IPS-15b (cell line): ENCODE results near the gene TULP3.
"Not testable (repeated sequence)": the region's sequence is repeated elsewhere in the genome, so short reads cannot be mapped to it uniquely, and the experiment has no call there.

Experiments
- H3K27me3 ChIP-seq: one replicate; pipeline ENCODE4 v1.6.1; 2013; ENCODE audit warnings: low read length; ENCODE audit not compliant: control insufficient read depth, insufficient read depth
- H3K36me3 ChIP-seq: one replicate; pipeline ENCODE4 v1.6.1; 2013; ENCODE audit warnings: low read length; ENCODE audit not compliant: control insufficient read depth, insufficient read depth
- H3K4me1 ChIP-seq: one replicate; pipeline ENCODE4 v1.6.1; 2013; ENCODE audit warnings: mild to moderate bottlenecking, low read length; ENCODE audit not compliant: control insufficient read depth, insufficient read depth
- H3K4me3 ChIP-seq: one replicate; pipeline ENCODE4 v1.5.1; 2013; ENCODE audit warnings: low read depth, low read length
- H3K9ac ChIP-seq: one replicate; pipeline ENCODE4 v1.6.1; 2013; ENCODE audit warnings: low read depth, mild to moderate bottlenecking, low read length
- H3K9me3 ChIP-seq: one replicate; pipeline ENCODE4 v1.6.1; 2013; ENCODE audit warnings: mild to moderate bottlenecking, low read length; ENCODE audit not compliant: control insufficient read depth, insufficient read depth

TULP3 gene

DNA sequence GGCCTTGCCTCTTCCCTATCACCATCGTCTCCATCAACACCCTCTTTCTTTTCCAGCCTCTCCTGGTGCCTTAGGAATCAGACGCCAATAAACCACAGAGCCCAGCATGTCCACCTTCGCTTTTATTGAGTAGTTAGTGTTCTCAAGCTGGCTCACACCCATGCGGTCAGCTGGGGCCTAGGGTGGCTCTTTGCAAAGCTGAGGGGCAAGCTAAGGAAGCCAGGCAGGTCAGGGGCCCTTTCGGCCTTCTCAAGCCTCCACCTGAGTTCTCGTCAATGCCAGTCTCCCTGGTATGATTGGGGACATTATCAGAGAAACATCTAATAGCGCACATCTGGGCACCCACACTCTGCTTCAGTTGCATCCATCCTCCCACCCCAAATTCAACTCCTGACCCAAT lies 33.1 kb upstream of the TULP3 start:
- Histone ChIP-seq H3K27me3 (no peaks in the 10 kb centered on the region), H3K4me1 (no peaks in the 10 kb centered on the region), H3K4me3 (no peak overlapping the region), H3K9me3 (no peaks in the 10 kb centered on the region), H3K36me3 (peaks cover 22% of the 10 kb centered on the region), H3K9ac (no peak overlapping the region)

DNA sequence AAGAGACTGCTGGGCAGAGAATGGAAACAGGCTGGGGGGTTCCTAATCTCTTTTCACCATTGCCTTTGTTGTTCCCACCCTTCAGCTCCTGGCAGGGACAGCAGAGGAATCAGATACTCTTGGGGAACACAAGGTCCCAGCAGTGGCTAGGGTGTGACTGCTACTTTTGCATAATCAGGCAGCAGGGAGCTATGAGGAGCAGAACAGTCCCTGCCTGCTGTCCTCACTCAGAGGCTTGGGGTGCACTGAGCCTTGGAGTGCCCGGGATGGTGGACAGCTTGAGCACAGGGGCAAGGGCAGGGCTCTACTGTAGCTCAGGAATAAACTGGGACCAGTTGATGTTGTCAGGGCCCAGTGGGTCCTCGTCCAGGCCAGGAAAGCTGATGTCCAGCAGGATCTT lies 32.4 kb upstream of the TULP3 start:
- no peaks in the 10 kb centered on the region for H3K27me3 ChIP-seq
- no peaks in the 10 kb centered on the region for H3K9me3 ChIP-seq
- peaks cover 29% of the 10 kb centered on the region for H3K36me3 ChIP-seq
- H3K9ac ChIP-seq: no peak overlapping the region
- H3K4me3 ChIP-seq: no peak overlapping the region
- no peaks in the 10 kb centered on the region for H3K4me1 ChIP-seq

DNA sequence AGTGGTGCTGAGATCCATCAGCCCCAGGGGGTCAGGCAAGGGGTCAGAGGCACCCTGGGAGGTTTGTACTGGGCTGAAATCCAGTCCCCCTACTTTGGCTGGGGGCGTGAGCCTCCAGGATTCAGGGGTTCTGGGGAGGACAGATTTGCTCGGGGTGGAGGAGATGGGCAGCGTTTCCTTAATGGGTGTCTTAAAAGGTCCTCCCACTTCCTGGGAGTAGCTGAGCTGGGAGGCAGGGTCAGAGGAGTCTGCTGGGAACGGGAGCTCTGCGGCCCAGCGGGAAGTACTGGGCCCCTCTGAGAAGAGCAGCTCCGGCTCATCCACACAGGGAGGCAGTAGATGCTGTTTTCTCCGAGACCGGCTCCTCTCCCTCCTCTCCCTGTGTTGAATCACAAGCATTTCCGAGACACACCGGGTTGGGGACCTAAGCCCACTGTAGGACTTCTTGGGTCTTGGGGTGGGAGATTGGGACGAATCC lies 31.7 kb upstream of the TULP3 start:
- Histone ChIP-seq H3K4me1 (no peaks in the 10 kb centered on the region), H3K4me3 (no peak overlapping the region), H3K27me3 (no peaks in the 10 kb centered on the region), H3K9ac (no peak overlapping the region), H3K9me3 (no peaks in the 10 kb centered on the region), H3K36me3 (peaks cover 32% of the 10 kb centered on the region)

DNA sequence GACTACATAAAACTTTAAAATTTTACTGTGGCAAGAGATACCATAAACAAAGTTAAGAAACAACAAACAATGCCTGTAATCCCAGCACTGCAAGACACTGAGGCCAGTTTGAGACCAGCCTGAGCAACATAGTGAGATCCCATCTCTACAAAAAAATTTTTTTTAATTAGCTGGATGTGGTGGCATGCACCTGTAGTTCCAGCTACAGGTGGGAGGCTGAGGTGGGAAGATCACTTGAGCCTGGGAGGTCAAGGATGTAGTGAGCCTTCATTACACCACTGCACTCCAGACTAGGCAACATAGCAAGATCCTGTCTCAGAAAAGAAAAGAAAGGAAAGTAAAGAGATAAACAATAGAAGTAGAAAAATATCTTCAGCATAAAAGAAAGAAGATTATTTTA lies 30.5 kb upstream of the TULP3 start:
- Histone ChIP-seq H3K4me1 (no peaks in the 10 kb centered on the region), H3K4me3 (no peak overlapping the region), H3K9ac (no peak overlapping the region), H3K36me3 (peaks cover 43% of the 10 kb centered on the region), H3K27me3 (no peaks in the 10 kb centered on the region), H3K9me3 (no peaks in the 10 kb centered on the region)

DNA sequence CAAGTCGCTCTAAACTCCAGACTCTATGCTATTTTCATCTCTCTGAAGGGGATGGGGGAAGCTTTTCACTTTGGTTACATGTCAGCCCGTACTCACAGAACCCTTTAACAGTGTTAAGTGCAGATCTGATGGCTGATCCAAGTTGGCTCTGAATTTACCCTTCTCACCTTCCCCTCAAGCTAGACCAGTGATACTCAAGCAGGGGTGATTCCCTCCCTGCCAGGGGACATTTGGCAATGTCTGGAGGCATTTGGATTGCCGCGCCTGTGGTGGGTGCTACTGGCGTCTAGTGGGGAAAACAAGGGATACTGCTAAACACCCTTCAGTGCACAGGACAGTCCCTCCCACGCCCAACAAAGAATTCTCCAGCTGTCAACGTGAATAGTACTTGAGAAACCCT lies 27.8 kb upstream of the TULP3 start:
- no peak overlapping the region for H3K9ac ChIP-seq
- no peak overlapping the region for H3K4me3 ChIP-seq
- no peaks in the 10 kb centered on the region for H3K27me3 ChIP-seq
- H3K4me1 ChIP-seq: no peaks in the 10 kb centered on the region
- peaks cover 63% of the 10 kb centered on the region for H3K36me3 ChIP-seq
- H3K9me3 ChIP-seq: no peaks in the 10 kb centered on the region

DNA sequence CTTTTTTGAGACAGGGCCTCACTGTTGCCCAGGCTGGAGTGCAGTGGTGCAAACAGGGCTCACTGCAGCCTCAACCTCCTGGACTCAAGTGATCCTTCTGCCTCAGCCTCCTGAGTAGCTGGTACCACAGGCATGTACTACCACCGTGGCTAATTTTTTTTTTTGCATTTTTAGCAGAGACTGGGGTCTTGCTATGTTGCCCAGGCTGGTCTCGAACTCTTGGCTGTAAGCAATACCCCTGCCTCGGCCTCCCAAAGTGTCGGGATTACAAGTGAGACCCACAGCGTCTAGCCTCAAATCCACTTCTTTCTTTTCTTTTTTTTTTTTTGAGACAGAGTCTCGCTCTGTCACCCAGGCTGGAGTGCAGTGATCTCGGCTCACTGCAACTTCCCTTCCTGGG lies 27.3 kb upstream of the TULP3 start:
- peaks cover 67% of the 10 kb centered on the region for H3K36me3 ChIP-seq
- not testable (repeated sequence) for H3K27me3 ChIP-seq, H3K4me1 ChIP-seq, H3K4me3 ChIP-seq, H3K9ac ChIP-seq, H3K9me3 ChIP-seq

DNA sequence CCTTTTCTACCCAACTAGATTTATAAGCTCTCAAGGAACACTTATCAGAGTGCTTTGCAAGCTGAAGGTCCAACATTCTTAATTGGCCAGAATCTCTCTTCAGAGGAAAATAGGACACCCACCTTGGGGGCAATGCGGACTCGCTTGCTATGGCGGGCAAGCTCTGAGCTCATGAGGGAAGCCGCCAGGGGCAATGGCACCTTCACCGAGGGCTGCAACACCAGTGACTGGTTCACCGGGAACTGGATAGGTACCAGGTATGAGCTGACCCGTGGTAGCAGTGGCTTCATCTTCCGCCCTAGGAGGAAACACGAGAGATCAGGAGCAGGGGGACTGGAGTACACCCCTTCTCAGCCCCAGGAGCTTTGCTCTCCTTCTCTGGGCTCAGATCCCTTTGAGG lies 26.5 kb upstream of the TULP3 start:
- H3K9ac ChIP-seq: no peak overlapping the region
- H3K4me1 ChIP-seq: no peaks in the 10 kb centered on the region
- H3K9me3 ChIP-seq: no peaks in the 10 kb centered on the region
- H3K27me3 ChIP-seq: no peaks in the 10 kb centered on the region
- H3K36me3 ChIP-seq: peaks cover 60% of the 10 kb centered on the region
- H3K4me3 ChIP-seq: no peak overlapping the region

DNA sequence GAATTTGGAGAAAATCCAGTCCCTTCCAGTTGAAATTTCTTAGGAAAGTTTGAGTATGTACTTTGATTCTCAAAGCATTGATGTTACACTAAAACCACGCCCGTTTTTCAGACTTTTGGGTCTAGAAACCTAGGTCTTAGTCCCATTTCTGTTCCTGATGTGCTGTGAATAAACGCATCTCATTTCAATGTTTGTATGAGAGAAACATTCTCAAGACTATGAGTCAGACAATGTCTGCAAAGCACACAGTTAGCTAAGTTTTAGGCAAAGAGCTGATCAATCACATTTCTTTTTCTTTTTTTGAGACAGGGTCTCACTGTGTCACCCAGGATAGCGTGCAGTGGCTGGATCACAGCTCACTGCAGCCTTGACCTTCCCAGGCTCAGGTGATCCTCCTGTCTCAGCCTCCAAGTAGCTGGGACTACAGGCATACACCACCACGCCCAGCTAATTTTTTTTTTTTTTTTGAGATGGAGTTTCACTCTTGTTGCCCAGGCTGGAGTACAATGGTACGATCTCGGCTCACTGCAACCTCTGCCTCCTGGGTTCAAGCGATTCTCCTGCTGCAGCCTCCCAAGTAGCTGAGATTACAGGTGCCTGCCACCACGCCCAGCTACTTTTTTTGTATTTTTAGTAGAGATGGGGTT lies 21.6 kb upstream of the TULP3 start:
- not testable (repeated sequence) for H3K9me3 ChIP-seq, H3K4me3 ChIP-seq, H3K4me1 ChIP-seq, H3K9ac ChIP-seq, H3K27me3 ChIP-seq
- H3K36me3 ChIP-seq: peaks cover 46% of the 10 kb centered on the region

DNA sequence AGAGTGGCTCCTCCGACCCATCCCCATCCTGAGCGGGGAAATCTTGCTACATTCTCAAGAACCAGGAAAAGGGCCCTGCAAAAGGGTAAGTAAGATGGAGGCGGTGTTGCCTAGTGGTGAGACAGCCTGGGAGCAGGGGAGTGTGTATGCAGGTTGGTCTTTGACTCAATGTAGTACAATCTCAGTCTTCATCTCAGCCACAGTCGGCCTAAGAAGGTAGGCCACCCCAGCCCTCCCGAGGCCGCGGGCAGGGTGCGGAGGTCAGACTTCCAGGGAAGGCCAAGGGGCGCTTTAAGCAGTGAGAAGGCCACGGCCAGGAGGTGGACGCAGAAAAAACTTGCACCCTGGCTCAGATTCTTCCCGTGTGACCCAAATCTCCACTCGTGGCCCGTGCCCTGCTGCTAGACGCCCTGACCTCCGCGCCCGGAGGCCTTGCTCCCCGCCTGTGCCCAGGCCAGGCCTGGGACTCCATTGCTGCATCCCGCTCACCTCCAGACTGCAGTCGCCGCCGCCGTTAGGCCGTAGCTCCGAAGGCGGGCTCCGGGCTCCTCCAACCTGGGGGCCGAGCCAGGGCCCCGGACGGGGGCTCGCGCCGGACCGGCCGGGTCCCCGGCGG lies 14.2 kb upstream of the TULP3 start:
- Histone ChIP-seq H3K36me3 (peaks cover 16% of the 10 kb centered on the region), H3K9me3 (no peaks in the 10 kb centered on the region), H3K9ac (peak overlapping the region; percentile 91), H3K4me1 (peaks cover 8% of the 10 kb centered on the region), H3K4me3 (peak overlapping the region; percentile 93), H3K27me3 (no peaks in the 10 kb centered on the region)

DNA sequence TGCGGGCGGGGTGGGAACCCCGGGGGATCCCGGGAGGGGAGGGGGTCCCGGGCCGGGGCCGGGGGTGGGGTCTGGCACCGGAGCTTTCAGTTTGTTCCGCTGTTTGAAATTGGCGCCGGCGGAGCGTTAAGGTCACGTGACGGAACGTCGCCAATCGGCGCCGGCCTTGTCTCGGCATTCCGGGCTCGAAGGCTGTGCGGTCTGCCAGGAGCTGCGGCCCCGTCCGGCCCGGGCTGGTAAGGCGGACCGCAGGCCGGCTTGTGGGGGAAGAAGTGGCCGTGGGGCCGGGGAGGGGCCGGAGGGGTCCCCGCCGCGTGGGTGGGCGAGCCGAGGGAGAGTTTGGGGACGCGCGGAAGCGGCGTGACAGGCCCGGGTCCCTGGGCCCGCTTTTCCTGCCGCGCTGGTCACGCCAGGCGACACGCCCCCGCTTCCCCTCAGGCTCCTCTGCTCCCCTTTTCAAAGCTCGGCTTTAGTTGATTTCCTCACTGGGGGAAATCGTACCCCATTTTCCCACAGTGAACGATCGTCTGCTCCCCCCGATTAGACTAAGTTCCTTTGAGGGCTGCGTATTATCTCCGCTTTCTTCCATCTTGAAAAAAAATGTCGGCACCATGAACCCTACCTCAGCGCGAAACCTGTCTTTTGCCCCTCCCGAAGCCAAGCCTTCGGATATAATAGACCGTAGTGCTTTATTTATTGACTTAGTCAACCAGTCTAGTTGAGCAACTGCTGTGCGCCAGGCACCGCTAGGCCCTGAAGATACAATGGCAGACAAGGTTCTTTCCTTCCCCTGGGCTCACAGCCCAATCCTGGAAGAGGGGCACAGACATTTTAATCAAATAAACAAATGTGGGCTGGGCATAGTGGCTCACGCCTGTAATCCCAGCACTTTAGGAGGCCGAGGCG lies 13.4 kb upstream of the TULP3 start, which contains the start of the genes FOXM1 and RHNO1:
Gene FOXM1 (minus strand): TSS at position 128 of the 906 bp plus-strand sequence. CDS start 2,696 bp downstream, outside the sequence.
Gene RHNO1 (plus strand): TSS at position 177 of the 906 bp plus-strand sequence. CDS start 8,144 bp downstream, outside the sequence.
- Histone ChIP-seq H3K4me1 (peaks cover 8% of the 10 kb centered on the region), H3K36me3 (peaks cover 11% of the 10 kb centered on the region), H3K9ac (peak within 1 kb of the TSS; percentile 91), H3K9me3 (no peaks in the 10 kb centered on the region), H3K4me3 (peak within 1 kb of the TSS; percentile 93), H3K27me3 (no peaks in the 10 kb centered on the region)

DNA sequence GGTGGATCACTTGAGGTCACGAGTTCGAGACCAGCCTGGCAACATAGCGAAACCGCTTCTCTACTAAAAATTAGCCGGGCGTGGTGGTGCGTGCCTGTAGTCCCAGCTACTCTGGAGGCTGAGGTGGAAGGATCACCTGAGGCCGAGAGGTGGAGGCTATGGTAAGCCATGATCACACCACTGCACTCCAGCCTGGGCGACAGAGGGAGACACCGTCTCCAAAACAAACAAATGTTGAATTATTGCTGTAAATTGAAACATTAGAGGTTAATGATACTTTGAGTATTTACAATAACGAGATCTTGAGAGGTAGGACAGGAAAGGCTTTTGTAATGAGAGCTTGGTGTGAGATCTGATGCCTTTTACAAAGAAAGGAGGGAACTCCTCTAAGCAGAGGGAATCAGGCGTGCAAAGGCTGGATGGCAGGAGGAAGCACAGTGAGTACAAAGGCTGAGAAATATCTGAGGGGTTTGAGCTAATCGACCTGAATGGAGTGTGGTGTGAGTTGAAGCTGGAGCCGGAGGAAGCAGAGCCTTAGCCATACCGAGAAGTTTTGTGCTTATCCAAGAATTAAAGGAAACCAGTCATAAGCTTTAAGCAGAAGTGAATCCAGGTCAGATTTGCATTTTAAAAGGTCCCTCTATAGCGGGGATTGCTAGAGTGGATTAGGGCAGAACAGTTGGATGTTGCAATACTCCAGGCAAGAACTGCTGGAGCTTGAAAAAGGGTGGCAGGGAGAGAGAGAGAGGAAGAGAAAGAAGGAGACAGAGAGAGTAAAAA lies 12.5 kb upstream of the TULP3 start:
- H3K9ac ChIP-seq: peak overlapping the region; percentile 74
- H3K4me1 ChIP-seq: peaks cover 8% of the 10 kb centered on the region
- no peaks in the 10 kb centered on the region for H3K9me3 ChIP-seq
- H3K27me3 ChIP-seq: no peaks in the 10 kb centered on the region
- peaks cover 11% of the 10 kb centered on the region for H3K36me3 ChIP-seq
- H3K4me3 ChIP-seq: peak overlapping the region; percentile 93
